OCI-LY1 (cell line): ENCODE results near the gene METTL25B.

ENCODE experiments used
- CTCF ChIP-seq: fragments of 200-600 bp; sonication (generic), shearing (Covaris generic); IDR thresholded peaks from 2 replicates; pipeline ENCODE4 v1.5.1; 2017; ENCODE audit warnings: mild to moderate bottlenecking, antibody characterized with exemption, low read length, moderate library complexity, mixed read lengths
- EZH2 ChIP-seq: fragments of 200-600 bp; sonication (generic), shearing (Covaris generic); IDR thresholded peaks from 2 replicates; pipeline ENCODE4 v1.8.0; 2017; ENCODE audit warnings: borderline replicate concordance, mixed run types, mild to moderate bottlenecking, antibody characterized with exemption, low read length, moderate library complexity, mixed read lengths

GRCh38 chr1:156781585-156782186 lies 53.4 kb downstream of the METTL25B start:
- TF ChIP-seq CTCF: no peak
- no peak for TF ChIP-seq EZH2
